H1 (cell line): ENCODE measurements around the gene RORB. TPM values are rescaled to one million over a fixed set of nuclear protein-coding genes. Genes with fewer than 3 reads are reported as not detected.

Experiments
- CTCF ChIA-PET: fragments of 300-600 bp; sonication (Branson Sonifier 250); formaldehyde crosslinking; loops from one replicate; lab custom pipeline; 2021; ENCODE audit not compliant: partially characterized antibody; lab: Charles Lee
- POLR2A ChIA-PET: fragments of 300-600 bp; sonication (Branson Sonifier 250); formaldehyde crosslinking; loops from one replicate; lab custom pipeline; 2021; ENCODE audit warnings: inconsistent platforms; ENCODE audit not compliant: partially characterized antibody; lab: Charles Lee
- DNase-seq, 2 experiments: peaks; one replicate each; pipeline versions ENCODE4 v3.0.0 to v3.0.0-alpha.2; 2010 to 2022; ENCODE audit warnings: low spot score in 2 of 2, low read depth in 1 of 2, mixed read lengths in 1 of 2
- FAIRE-seq: peaks from 2 replicates; lab custom pipeline; 2011; peaks lifted over from hg19 to GRCh38; lab: Jason Lieb, UNC
- H2AFZ ChIP-seq: 2 replicates; pipeline ENCODE4 v1.8.1; 2012; ENCODE audit warnings: low read length, inconsistent platforms
- H2AK5ac ChIP-seq: 2 replicates; pipeline ENCODE4 v1.6.1; 2013; ENCODE audit warnings: low read depth, low read length
- H2BK120ac ChIP-seq: replicated peaks from 2 replicates; pipeline ENCODE3; 2013; ENCODE audit warnings: low read depth, low read length, inconsistent platforms
- H2BK12ac ChIP-seq: 2 replicates; pipeline ENCODE4 v1.6.1; 2013; ENCODE audit warnings: low read depth, low read length
- H2BK15ac ChIP-seq: 2 replicates; pipeline ENCODE4 v1.6.1; 2013; ENCODE audit warnings: low read length
- H2BK20ac ChIP-seq: 2 replicates; pipeline ENCODE4 v1.6.1; 2013; ENCODE audit warnings: low read length
- H2BK5ac ChIP-seq: 2 replicates; pipeline ENCODE4 v1.6.1; 2013; ENCODE audit warnings: low read depth, low read length
- H3K14ac ChIP-seq: 2 replicates; pipeline ENCODE4 v1.6.1; 2013; ENCODE audit warnings: inconsistent platforms; ENCODE audit not compliant: insufficient read length
- H3K18ac ChIP-seq: 2 replicates; pipeline ENCODE4 v1.6.1; 2013; ENCODE audit warnings: low read length; ENCODE audit errors: extremely low read depth
- H3K23ac ChIP-seq: 2 replicates; pipeline ENCODE4 v1.6.1; 2013; ENCODE audit warnings: inconsistent platforms; ENCODE audit not compliant: insufficient read length
- H3K23me2 ChIP-seq: 2 replicates; pipeline ENCODE4 v1.6.1; 2013; ENCODE audit warnings: low read depth, low read length
- H3K27ac ChIP-seq: 2 replicates; pipeline ENCODE4 v1.6.1; 2011; ENCODE audit warnings: low read depth, low read length, inconsistent platforms
- H3K27me3 ChIP-seq, 4 experiments: replicated peaks in 1 of 4; 1 replicate in 1 of 4; 2 replicates in 3 of 4; pipeline versions ENCODE4 v1.6.1 to v1.8.1; 2011 to 2013; ENCODE audit warnings: low read length in 3 of 4, mild to moderate bottlenecking in 3 of 4, inconsistent platforms in 2 of 4, mixed read lengths in 2 of 4, moderate library complexity in 1 of 4; ENCODE audit not compliant: control insufficient read depth in 3 of 4, insufficient read depth in 3 of 4; ENCODE audit errors: extremely low read depth in 1 of 4
- H3K36me3 ChIP-seq, 4 experiments: 2 replicates each; pipeline versions ENCODE4 v1.6.1 to v1.8.1; 2011 to 2013; ENCODE audit warnings: mild to moderate bottlenecking in 4 of 4, low read length in 3 of 4, moderate library complexity in 2 of 4, control low read depth in 1 of 4, inconsistent platforms in 1 of 4; ENCODE audit not compliant: insufficient read depth in 4 of 4, control insufficient read depth in 2 of 4
- H3K4ac ChIP-seq: replicated peaks from 2 replicates; pipeline ENCODE3; 2013; ENCODE audit warnings: low read length, low read depth, mixed read lengths, inconsistent platforms; ENCODE audit not compliant: insufficient read length
- H3K4me1 ChIP-seq, 4 experiments: replicated peaks in 1 of 4; 1 replicate in 1 of 4; 2 replicates in 3 of 4; pipeline versions ENCODE4 v1.6.1 to v1.8.1; 2011 to 2013; ENCODE audit warnings: low read length in 3 of 4, inconsistent platforms in 2 of 4, mixed read lengths in 1 of 4; ENCODE audit not compliant: insufficient read depth in 4 of 4, control insufficient read depth in 3 of 4
- H3K4me2 ChIP-seq, 2 experiments: 2 replicates each; pipeline versions ENCODE4 v1.6.1 to v1.8.1; 2011 to 2013; ENCODE audit warnings: low read depth in 2 of 2, low read length in 2 of 2, control low read depth in 1 of 2, inconsistent platforms in 1 of 2, mild to moderate bottlenecking in 1 of 2; ENCODE audit not compliant: insufficient read depth in 1 of 2
- H3K4me3 ChIP-seq, 4 experiments: fragments of 200-600, 300-600 bp in 1 of 4; sonication (generic), shearing (Covaris generic), sonication (Bioruptor Twin) in 1 of 4; 2 replicates each; pipeline versions ENCODE4 v1.5.1 to v1.8.1; 2011 to 2016; ENCODE audit warnings: low read length in 4 of 4, low read depth in 3 of 4, control low read depth in 2 of 4, inconsistent platforms in 2 of 4, mild to moderate bottlenecking in 2 of 4, mixed read lengths in 1 of 4, moderate library complexity in 1 of 4; ENCODE audit not compliant: insufficient read depth in 2 of 4; ENCODE audit errors: extremely low read depth in 1 of 4
- H3K56ac ChIP-seq: replicated peaks from 2 replicates; pipeline ENCODE3; 2013; ENCODE audit warnings: low read depth, mild to moderate bottlenecking, mixed read lengths, low read length, inconsistent platforms; ENCODE audit not compliant: insufficient read length
- H3K79me1 ChIP-seq: 2 replicates; pipeline ENCODE4 v1.6.1; 2013; ENCODE audit warnings: low read depth, low read length, control low read depth
- H3K79me2 ChIP-seq, 2 experiments: 2 replicates each; pipeline versions ENCODE4 v1.6.1 to v1.8.1; 2012 to 2013; ENCODE audit warnings: low read length in 2 of 2, mild to moderate bottlenecking in 2 of 2, inconsistent platforms in 1 of 2; ENCODE audit not compliant: insufficient read depth in 2 of 2, control insufficient read depth in 1 of 2
- H3K9ac ChIP-seq, 4 experiments: replicated peaks in 1 of 4; 1 replicate in 1 of 4; 2 replicates in 3 of 4; pipeline versions ENCODE4 v1.6.1 to v1.8.1; 2011 to 2013; ENCODE audit warnings: low read depth in 3 of 4, low read length in 3 of 4, control low read depth in 2 of 4, mild to moderate bottlenecking in 2 of 4, moderate library complexity in 2 of 4, inconsistent platforms in 1 of 4; ENCODE audit errors: extremely low read depth in 1 of 4
- H3K9me3 ChIP-seq, 2 experiments: 2 replicates each; pipeline versions ENCODE4 v1.6.1 to v1.8.1; 2012 to 2013; ENCODE audit warnings: mild to moderate bottlenecking in 2 of 2, moderate library complexity in 2 of 2, control low read depth in 1 of 2, inconsistent platforms in 1 of 2, low read depth in 1 of 2, low read length in 1 of 2, mixed read lengths in 1 of 2; ENCODE audit not compliant: insufficient read depth in 2 of 2
- H4K20me1 ChIP-seq, 2 experiments: replicated peaks in 1 of 2; 2 replicates each; pipeline versions ENCODE3 to v1.8.1; 2011 to 2013; ENCODE audit warnings: inconsistent platforms in 2 of 2, low read length in 2 of 2, mild to moderate bottlenecking in 1 of 2; ENCODE audit not compliant: insufficient read depth in 2 of 2, control insufficient read depth in 1 of 2
- H4K5ac ChIP-seq: 2 replicates; pipeline ENCODE4 v1.6.1; 2013; ENCODE audit warnings: low read length, low read depth, mixed read lengths, inconsistent platforms; ENCODE audit not compliant: insufficient read length
- H4K8ac ChIP-seq: 2 replicates; pipeline ENCODE4 v1.8.0; 2013; ENCODE audit warnings: mild to moderate bottlenecking, moderate library complexity, low read length, inconsistent platforms; ENCODE audit not compliant: insufficient read depth; ENCODE audit errors: extremely low read depth
- H4K91ac ChIP-seq: replicated peaks from 2 replicates; pipeline ENCODE3; 2013; ENCODE audit warnings: low read length, mixed read lengths, inconsistent platforms; ENCODE audit not compliant: insufficient read length
- ASH2L ChIP-seq: fragments of 200-600, 300-600 bp; sonication (generic); IDR thresholded peaks from one replicate; pipeline ENCODE4 v1.7.1; 2017; ENCODE audit warnings: low read length
- EGR1 ChIP-seq: IDR thresholded peaks from 2 replicates; pipeline ENCODE4 v1.6.1; 2011; ENCODE audit warnings: low read depth, low read length, borderline replicate concordance
- FOSL1 ChIP-seq: IDR thresholded peaks from 2 replicates; pipeline ENCODE4 v1.6.1; 2011; ENCODE audit warnings: mild to moderate bottlenecking, low read depth, low read length, moderate library complexity; ENCODE audit not compliant: insufficient read depth
- HDAC6 ChIP-seq: IDR thresholded peaks from one replicate; pipeline ENCODE4 v1.7.1; 2012; ENCODE audit warnings: low read depth, mild to moderate bottlenecking, inconsistent platforms, low read length, moderate library complexity
- KDM4A ChIP-seq: IDR thresholded peaks from one replicate; pipeline ENCODE4 v1.7.1; 2012; ENCODE audit warnings: low read depth, mild to moderate bottlenecking, moderate library complexity, low read length, inconsistent platforms; ENCODE audit not compliant: severe bottlenecking
- RBBP5 ChIP-seq: IDR thresholded peaks from 2 replicates; pipeline ENCODE4 v1.7.1; 2012; ENCODE audit warnings: low read depth, mild to moderate bottlenecking, inconsistent platforms, low read length, moderate library complexity, borderline replicate concordance
- SAP30 ChIP-seq: fragments of 300-600 bp; sonication (generic); IDR thresholded peaks from 2 replicates; pipeline ENCODE4 v1.7.1; 2012; ENCODE audit warnings: low read length, moderate library complexity, mild to moderate bottlenecking, inconsistent platforms; ENCODE audit not compliant: insufficient read depth, insufficient replicate concordance
- SUZ12 ChIP-seq: fragments of 200-600 bp; sonication (generic); IDR thresholded peaks from 2 replicates; pipeline ENCODE4 v1.6.1; 2012; ENCODE audit warnings: mild to moderate bottlenecking, inconsistent platforms, low read length, moderate library complexity, mixed read lengths
- ZNF274 ChIP-seq: IDR thresholded peaks from 2 replicates; pipeline ENCODE4 v1.7.0; 2012; ENCODE audit warnings: low read length, borderline replicate concordance; ENCODE audit errors: extremely low read depth
- WGBS, 2 experiments: shearing (Covaris generic) in 1 of 2; methylation state at CpG; one replicate each; pipeline versions ENCODE4 v1.1.6 to v1.1.7; 2013 to 2015; ENCODE audit warnings: low lambda C conversion rate in 2 of 2, mixed read lengths in 2 of 2, inconsistent platforms in 1 of 2, low coverage in 1 of 2, missing lambda C conversion rate in 1 of 2; ENCODE audit not compliant: insufficient replicate concordance in 2 of 2, insufficient coverage in 1 of 2, insufficient read length in 1 of 2; ENCODE audit errors: extremely low coverage in 1 of 2, missing lambda C conversion rate in 1 of 2; 5-methylcytosine and 5-hydroxymethylcytosine counted together
- polyA plus RNA-seq, 7 experiments: library from polyadenylated mRNA; depleted of rRNA in 3 of 7; stranded (reverse) in 5 of 7; unstranded in 2 of 7; fragments of >200 nt in 5 of 7; fragments of 200-250 nt in 2 of 7; gene quantifications; 1 replicate in 5 of 7; 2 replicates in 1 of 7; 4 replicates in 1 of 7; pipeline versions ENCODE4 v1.2.1 to v1.2.3, GENCODE V29; 2011 to 2013; ENCODE audit warnings: missing spikeins in 2 of 7, mixed read lengths in 2 of 7
- total RNA-seq: library from RNA; stranded (reverse); fragmentation: NEBNext Ultra II Directional; extraction: Animal tissue kit (Norgen Biotek cat#: 25700); gene quantifications from 2 replicates; pipeline ENCODE4 v1.2.1, GENCODE V29; 2021
- TF ChIP-seq, protein P1 (sequence below), 3 experiments: IDR thresholded peaks; 1 replicate in 2 of 3; 2 replicates in 1 of 3; pipeline versions ENCODE4 v1.5.1 to v1.6.1; 2011; ENCODE audit warnings: low read length in 3 of 3, mild to moderate bottlenecking in 3 of 3, inconsistent platforms in 2 of 3, low read depth in 1 of 3, moderate library complexity in 1 of 3; ENCODE audit not compliant: insufficient read depth in 1 of 3; ENCODE audit errors: control extremely low read depth in 1 of 3

Gene RORB
- total and polyA plus RNA-seq, 2 of the 8 experiments (the other 6 are each of a cell fraction or from before 2014, with no cell fraction given): 2.3 to 7.1 TPM

DNA sequence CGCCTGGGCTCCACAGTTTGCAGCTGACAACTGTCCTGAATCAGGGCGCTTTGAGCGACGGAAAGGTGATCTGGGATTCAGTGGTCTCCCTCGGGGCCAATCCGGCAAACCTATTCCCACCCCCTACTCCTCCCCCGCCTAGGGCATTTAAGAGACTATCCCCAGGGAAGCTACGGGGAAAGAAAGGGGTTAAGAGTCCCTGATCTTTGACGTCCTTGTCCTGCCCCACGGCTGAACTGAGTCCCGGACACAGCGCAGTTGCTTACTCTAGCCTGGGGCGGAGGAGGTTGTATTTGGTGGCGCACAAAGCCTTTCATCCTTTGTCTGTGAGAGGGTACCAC is 3.4 kb downstream of the RORB start:
- H3K23ac ChIP-seq: no peak overlapping the region
- H3K79me2 ChIP-seq: no peaks in the 10 kb centered on the region; a peak in 1 of 4 replicates
- DNase-seq: peak in 1 of 2 experiments; percentile 59
- FAIRE-seq: no peak
- CTCF ChIA-PET: interaction anchor here (1.1 to 2.4 kb wide), 3 partner anchors 19 to 33 kb away, joined by 3 to 7 read pairs (median 4); no protein-coding TSS in a partner anchor
- no peak overlapping the region for H3K4ac ChIP-seq
- H2AFZ ChIP-seq: peak overlapping the region; percentile 25
- no peak overlapping the region for H2AK5ac ChIP-seq
- H3K56ac ChIP-seq: no peak overlapping the region
- no peak overlapping the region for H4K8ac ChIP-seq
- peaks cover 3 to 37% (median 30%) of the 10 kb centered on the region in 4 experiments; a peak in 6 of 7 replicates for H3K27me3 ChIP-seq
- H2BK5ac ChIP-seq: no peak overlapping the region
- H4K91ac ChIP-seq: no peak overlapping the region
- H3K4me1 ChIP-seq: peaks cover 0 to 17% (median 4%) of the 10 kb centered on the region in 4 experiments; a peak in 6 of 7 replicates
- H3K4me2 ChIP-seq: peak overlapping the region; percentile 94 to 97
- peak overlapping the region; percentile 63 to 87 (median 69); a peak in 7 of 8 replicates for H3K4me3 ChIP-seq
- no peak overlapping the region for H3K18ac ChIP-seq
- POLR2A ChIA-PET: interaction anchor here (1.1 to 1.2 kb wide), 2 partner anchors 10 to 55 kb away, joined by 3 read pairs; no protein-coding TSS in a partner anchor
- no peak overlapping the region for H4K5ac ChIP-seq
- peak overlapping the region; percentile 82; the same call in 1 of the 2 replicates for H2BK15ac ChIP-seq
- WGBS, 2 experiments: 2% methylated on average over 14 of the region's 14 CpGs; no CpG with 5 or more reads in 1 of the 2 experiments
- no peaks in the 10 kb centered on the region for H4K20me1 ChIP-seq
- no peak overlapping the region for H3K14ac ChIP-seq
- H3K36me3 ChIP-seq: no peaks in the 10 kb centered on the region
- no peak overlapping the region for H3K27ac ChIP-seq
- no peaks in the 10 kb centered on the region for H3K9me3 ChIP-seq
- no peak overlapping the region for H2BK20ac ChIP-seq
- H2BK120ac ChIP-seq: no peak overlapping the region
- H3K79me1 ChIP-seq: no peaks in the 10 kb centered on the region
- H3K23me2 ChIP-seq: peaks cover 36% of the 10 kb centered on the region
- no peak overlapping the region; a peak in 2 of 7 replicates for H3K9ac ChIP-seq
- H2BK12ac ChIP-seq: no peak overlapping the region
- TF ChIP-seq ZNF274 (no peak), EGR1 (no peak), KDM4A (peak; percentile 57), SAP30 (no peak), SUZ12 (peak; percentile 52; the same call in 1 of the 2 replicates), HDAC6 (no peak), FOSL1 (no peak), ASH2L (peak; percentile 72), RBBP5 (no peak)
- TF ChIP-seq, protein P1, sequence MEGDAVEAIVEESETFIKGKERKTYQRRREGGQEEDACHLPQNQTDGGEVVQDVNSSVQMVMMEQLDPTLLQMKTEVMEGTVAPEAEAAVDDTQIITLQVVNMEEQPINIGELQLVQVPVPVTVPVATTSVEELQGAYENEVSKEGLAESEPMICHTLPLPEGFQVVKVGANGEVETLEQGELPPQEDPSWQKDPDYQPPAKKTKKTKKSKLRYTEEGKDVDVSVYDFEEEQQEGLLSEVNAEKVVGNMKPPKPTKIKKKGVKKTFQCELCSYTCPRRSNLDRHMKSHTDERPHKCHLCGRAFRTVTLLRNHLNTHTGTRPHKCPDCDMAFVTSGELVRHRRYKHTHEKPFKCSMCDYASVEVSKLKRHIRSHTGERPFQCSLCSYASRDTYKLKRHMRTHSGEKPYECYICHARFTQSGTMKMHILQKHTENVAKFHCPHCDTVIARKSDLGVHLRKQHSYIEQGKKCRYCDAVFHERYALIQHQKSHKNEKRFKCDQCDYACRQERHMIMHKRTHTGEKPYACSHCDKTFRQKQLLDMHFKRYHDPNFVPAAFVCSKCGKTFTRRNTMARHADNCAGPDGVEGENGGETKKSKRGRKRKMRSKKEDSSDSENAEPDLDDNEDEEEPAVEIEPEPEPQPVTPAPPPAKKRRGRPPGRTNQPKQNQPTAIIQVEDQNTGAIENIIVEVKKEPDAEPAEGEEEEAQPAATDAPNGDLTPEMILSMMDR (IDR thresholded peaks at IDR 0.05; ENCODE audit: control extremely low read depth in 1 of 3, insufficient read depth in 1 of 3, low read depth in 1 of 3, low read length in 3 of 3): no peak
